Thyroid gland (tissue), 4 donors: Measurements from ENCODE around the gene AP3S2. TPM values are rescaled to one million over a fixed set of nuclear protein-coding genes. Genes with fewer than 3 reads are reported as not detected.

ENCODE experiments used
- DNase-seq, 2 donors: peaks; one replicate each; pipeline ENCODE4 v3.0.0-alpha.2; 2019
- H3K27ac ChIP-seq, 3 donors: fragments of 200-600 bp; sonication (generic); 1 replicate in 2 of 3; 2 replicates in 1 of 3; pipeline ENCODE4 v1.5.1; 2016 to 2019; ENCODE audit warnings: mild to moderate bottlenecking in 1 of 3, moderate library complexity in 1 of 3
- H3K27me3 ChIP-seq: fragments of 200-600 bp; sonication (generic); one replicate; pipeline ENCODE4 v1.5.1; 2019
- H3K36me3 ChIP-seq, 2 donors: fragments of 200-600 bp; sonication (generic); one replicate each; pipeline ENCODE4 v1.5.1; 2016 to 2019
- H3K4me1 ChIP-seq, 2 donors: fragments of 200-600 bp; sonication (generic); one replicate each; pipeline ENCODE4 v1.5.1; 2017 to 2019
- H3K4me3 ChIP-seq, 3 donors: fragments of 200-600 bp; sonication (generic); replicated peaks in 1 of 3; 1 replicate in 2 of 3; 2 replicates in 1 of 3; pipeline ENCODE4 v1.5.1; 2016; ENCODE audit warnings: mild to moderate bottlenecking in 1 of 3
- H3K9me3 ChIP-seq: fragments of 200-600 bp; sonication (generic); one replicate; pipeline ENCODE4 v1.5.1; 2017
- CTCF ChIP-seq, 6 experiments: fragments of 200-600 bp in 3 of 6; fragments of 450-650 bp in 3 of 6; sonication (generic) in 3 of 6; IDR thresholded peaks; one replicate each; pipeline ENCODE4 v1.5.1; 2016 to 2019; ENCODE audit warnings: antibody characterized with exemption in 6 of 6, mild to moderate bottlenecking in 2 of 6, inconsistent platforms in 1 of 6, moderate library complexity in 1 of 6
- POLR2A ChIP-seq, 2 donors: fragments of 450-650 bp; IDR thresholded peaks; one replicate each; pipeline ENCODE4 v1.6.1; 2017; ENCODE audit warnings: antibody characterized with exemption in 2 of 2, mild to moderate bottlenecking in 2 of 2, moderate library complexity in 1 of 2
- WGBS, 2 donors: methylation state at CpG; one replicate each; pipeline ENCODE4 v1.1.5; 2017; 5-methylcytosine and 5-hydroxymethylcytosine counted together
- intact Hi-C: fragments of 100-400 bp; cut with DNase I; formaldehyde crosslinking; loops from one replicate; pipeline ENCODE4 v1.15.1; 2023
- total RNA-seq, 4 donors: library from RNA; depleted of rRNA; stranded (reverse); fragments of >200 nt; gene quantifications; one replicate each; pipeline ENCODE4 v1.2.3, GENCODE V29; 2016

Gene AP3S2
- total RNA-seq, 4 donors from 2014 or later, result 59.6 to 98.6 (median 67.6) TPM

GRCh38 chr15:89822951-89823711, 70.7 kb downstream of the AP3S2 start:
- WGBS, 2 donors, result 69 to 71% methylated on average over 6 to 7 of the region's 7 CpGs
- no peaks in the 10 kb centered on the region for H3K9me3 ChIP-seq
- H3K4me1 ChIP-seq, result peaks cover 2 to 5% of the 10 kb centered on the region in 2 donors
- TF ChIP-seq CTCF (IDR thresholded peaks at IDR 0.05) (no peak), POLR2A (IDR thresholded peaks at IDR 0.05) (no peak)
- intact Hi-C loops, result no loop called here
- H3K27ac ChIP-seq, result peak overlapping the region in 1 of 3 donors; percentile 24
- H3K36me3 ChIP-seq, result no peaks in the 10 kb centered on the region
- no peak overlapping the region for H3K4me3 ChIP-seq
- no peak for DNase-seq
- no peaks in the 10 kb centered on the region for H3K27me3 ChIP-seq

DNA sequence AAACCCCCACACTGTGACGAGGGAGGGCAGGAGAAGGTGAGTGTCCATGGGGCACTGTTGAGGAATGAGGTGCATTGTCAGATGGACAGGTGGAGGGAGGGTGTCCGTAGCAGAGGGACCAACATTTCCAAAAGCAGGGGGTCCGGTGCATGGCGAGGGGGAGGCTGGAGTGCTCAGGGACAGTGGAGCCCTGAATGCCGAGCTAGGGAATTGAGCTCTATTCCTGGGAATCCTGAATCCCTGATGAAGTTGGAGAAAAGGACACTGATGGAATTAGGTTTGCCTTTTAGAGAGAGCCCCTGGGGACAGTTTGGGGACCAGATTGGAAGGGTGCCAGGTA, 71.2 kb downstream of the AP3S2 start:
- Histone ChIP-seq H3K36me3 (no peaks in the 10 kb centered on the region), H3K27ac (peak overlapping the region in 1 of 3 donors; percentile 24), H3K9me3 (no peaks in the 10 kb centered on the region), H3K4me1 (no peaks in the 10 kb centered on the region), H3K4me3 (no peak overlapping the region), H3K27me3 (no peaks in the 10 kb centered on the region)
- DNase-seq, result no peak
- 81 to 89% methylated on average over 5 of the region's 5 CpGs for WGBS, 2 donors
- no peak for TF ChIP-seq CTCF (IDR thresholded peaks at IDR 0.05)
- no peak for TF ChIP-seq POLR2A (IDR thresholded peaks at IDR 0.05)
- intact Hi-C loops, result no loop called here

GRCh38 chr15:89822026-89822425, 71.8 kb downstream of the AP3S2 start:
- no peaks in the 10 kb centered on the region for H3K4me1 ChIP-seq
- TF ChIP-seq CTCF (IDR thresholded peaks at IDR 0.05) (no peak), POLR2A (IDR thresholded peaks at IDR 0.05) (no peak)
- intact Hi-C loops, result no loop called here
- H3K9me3 ChIP-seq, result no peaks in the 10 kb centered on the region
- H3K4me3 ChIP-seq, result no peak overlapping the region
- DNase-seq, result no peak
- H3K36me3 ChIP-seq, result no peaks in the 10 kb centered on the region
- no peak overlapping the region for H3K27ac ChIP-seq
- WGBS, 2 donors, result 63 to 73% methylated on average over 9 to 11 of the region's 11 CpGs
- H3K27me3 ChIP-seq, result no peaks in the 10 kb centered on the region

GRCh38 chr15:89820666-89821611, 72.9 kb downstream of the AP3S2 start:
- TF ChIP-seq CTCF (IDR thresholded peaks at IDR 0.05), result no peak
- TF ChIP-seq POLR2A (IDR thresholded peaks at IDR 0.05), result no peak
- no peak for DNase-seq

DNA sequence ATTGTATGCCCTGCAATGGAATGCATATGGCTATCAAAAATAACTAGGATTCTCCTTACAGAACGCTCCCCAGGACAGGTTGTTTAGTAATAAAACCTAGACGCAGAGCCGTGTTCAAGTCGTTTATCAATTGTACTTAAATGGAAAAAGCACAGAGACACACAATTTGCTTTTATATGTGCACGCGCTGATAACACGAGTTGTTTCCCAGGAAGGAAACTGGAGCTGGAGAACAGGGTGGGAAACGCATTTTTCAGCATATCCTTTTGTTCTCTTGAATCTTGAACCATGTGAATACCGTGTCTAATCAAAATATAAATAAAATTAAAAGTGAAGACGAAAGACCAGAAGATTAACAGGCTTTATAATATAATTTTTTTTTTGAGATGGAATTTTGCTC, 75.5 kb downstream of the AP3S2 start:
- H3K36me3 ChIP-seq, result no peaks in the 10 kb centered on the region
- H3K9me3 ChIP-seq, result no peaks in the 10 kb centered on the region
- H3K4me1 ChIP-seq, result peaks cover 8 to 16% of the 10 kb centered on the region in 2 donors
- H3K4me3 ChIP-seq, result no peak overlapping the region
- TF ChIP-seq POLR2A (IDR thresholded peaks at IDR 0.05), result no peak
- H3K27me3 ChIP-seq, result no peaks in the 10 kb centered on the region
- 63 to 78% methylated on average over 10 of the region's 10 CpGs for WGBS, 2 donors
- DNase-seq, result no peak
- intact Hi-C loops, result no loop called here
- no peak overlapping the region for H3K27ac ChIP-seq

More at GRCh38 chr15:89820666-89821611, 72.9 kb downstream of the AP3S2 start:
- no peaks in the 10 kb centered on the region for H3K9me3 ChIP-seq
- H3K36me3 ChIP-seq, result no peaks in the 10 kb centered on the region
- no peaks in the 10 kb centered on the region for H3K27me3 ChIP-seq
- WGBS, 2 donors, result 67 to 69% methylated on average over 12 of the region's 12 CpGs
- H3K4me3 ChIP-seq, result no peak overlapping the region
- intact Hi-C loops, result no loop called here
- H3K27ac ChIP-seq, result no peak overlapping the region
- H3K4me1 ChIP-seq, result no peaks in the 10 kb centered on the region
